GM21717 (cell line): Measurements from ENCODE around the gene TCL1B.

Source experiments
- ATAC-seq: cut with Tn5 transposase; IDR thresholded peaks from one replicate; pipeline ENCODE4 v1.9.1; 2021; ENCODE audit warnings: mild to moderate bottlenecking, moderate library complexity; ENCODE audit not compliant: unreplicated experiment

Gene TCL1B

GRCh38 chr14:95666450-95666849, 19.8 kb upstream of the TCL1B start:
- no peak for ATAC-seq

DNA sequence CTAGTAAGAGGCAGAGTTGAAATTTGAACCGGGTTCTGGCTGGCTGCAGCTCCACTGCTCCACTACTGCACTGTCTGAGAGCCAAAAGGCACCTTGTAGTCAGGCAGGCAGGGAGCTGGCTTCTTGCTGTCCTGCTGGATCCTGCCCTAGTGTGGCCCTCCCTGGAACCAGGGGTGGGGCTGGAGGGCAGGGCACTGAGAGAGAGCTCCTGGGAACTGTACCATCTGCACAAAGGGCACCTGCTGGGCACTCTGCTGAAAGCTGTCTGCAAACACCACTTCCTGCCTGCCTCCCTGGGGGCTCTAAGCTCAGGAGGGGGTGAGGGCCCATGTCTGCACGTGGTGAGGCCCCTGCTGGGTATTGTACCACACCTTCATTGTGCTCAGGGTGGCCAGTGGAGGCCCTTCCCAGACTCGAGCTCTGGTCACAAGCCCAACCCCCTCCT, 19.0 kb upstream of the TCL1B start:
- ATAC-seq, result no peak

DNA sequence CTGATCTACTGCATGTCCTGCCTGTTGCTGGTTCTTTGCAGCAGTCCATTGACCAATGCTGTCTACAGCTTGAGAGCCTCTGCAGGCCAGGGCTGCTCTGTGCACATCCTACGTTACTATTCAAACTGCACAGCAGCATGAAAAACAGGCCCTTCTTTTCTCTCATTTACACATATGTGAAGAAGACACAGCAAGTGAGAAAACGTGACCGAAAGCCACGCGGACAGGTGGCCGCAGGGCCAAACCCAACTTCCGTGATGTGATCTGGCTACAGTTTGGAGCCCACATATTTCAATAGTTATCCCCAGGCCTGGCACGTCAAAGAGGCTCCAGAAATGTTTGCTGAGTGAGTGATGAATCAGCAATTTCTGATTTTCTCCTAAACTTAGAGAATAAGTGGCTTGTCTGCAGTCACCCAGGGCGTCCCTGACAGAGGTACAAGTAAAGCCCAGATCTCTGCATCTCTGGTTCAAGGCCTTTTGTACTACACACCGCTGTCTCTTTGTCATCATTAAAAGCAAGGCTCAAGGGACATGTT, 17.9 kb upstream of the TCL1B start:
- no peak for ATAC-seq

DNA sequence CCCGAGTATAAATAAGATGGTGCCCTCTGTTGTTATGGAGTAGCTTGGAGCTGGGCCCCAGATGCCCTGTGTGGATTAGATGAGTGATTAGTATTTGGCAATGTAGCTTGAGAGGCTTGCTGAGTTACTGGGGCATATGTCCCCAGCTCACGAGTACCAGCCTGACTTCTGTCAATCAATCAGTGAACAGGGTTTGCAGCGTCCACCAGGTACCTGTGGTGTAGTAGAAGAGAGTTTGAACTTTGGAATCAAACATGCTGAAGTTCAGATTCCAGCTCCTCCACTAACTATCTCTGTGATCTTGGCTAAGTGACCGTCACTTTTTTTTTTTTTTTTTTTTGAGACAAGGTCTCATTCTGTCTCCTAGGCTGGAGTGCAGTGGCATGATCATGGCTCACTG, 11.6 kb upstream of the TCL1B start:
- ATAC-seq, result no peak

DNA sequence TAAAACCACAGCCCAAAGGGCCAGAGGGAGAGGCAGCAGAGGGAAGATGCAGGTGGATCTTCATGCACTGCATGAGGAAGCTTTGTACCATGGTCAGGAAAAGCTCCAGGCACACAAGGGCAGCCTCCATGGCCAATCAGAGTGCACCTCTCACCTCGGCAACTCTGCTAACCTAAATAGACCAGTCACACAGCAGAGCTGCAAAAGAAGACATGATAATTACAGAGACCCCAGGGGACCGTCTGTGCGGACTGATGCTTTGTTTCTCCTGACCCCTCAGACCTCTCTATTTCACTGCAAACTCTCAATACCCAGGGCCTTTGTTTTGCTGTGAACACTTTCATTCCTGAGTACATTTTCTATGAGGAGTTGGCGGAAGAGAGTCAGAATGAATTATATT, 10.7 kb upstream of the TCL1B start:
- no peak for ATAC-seq

DNA sequence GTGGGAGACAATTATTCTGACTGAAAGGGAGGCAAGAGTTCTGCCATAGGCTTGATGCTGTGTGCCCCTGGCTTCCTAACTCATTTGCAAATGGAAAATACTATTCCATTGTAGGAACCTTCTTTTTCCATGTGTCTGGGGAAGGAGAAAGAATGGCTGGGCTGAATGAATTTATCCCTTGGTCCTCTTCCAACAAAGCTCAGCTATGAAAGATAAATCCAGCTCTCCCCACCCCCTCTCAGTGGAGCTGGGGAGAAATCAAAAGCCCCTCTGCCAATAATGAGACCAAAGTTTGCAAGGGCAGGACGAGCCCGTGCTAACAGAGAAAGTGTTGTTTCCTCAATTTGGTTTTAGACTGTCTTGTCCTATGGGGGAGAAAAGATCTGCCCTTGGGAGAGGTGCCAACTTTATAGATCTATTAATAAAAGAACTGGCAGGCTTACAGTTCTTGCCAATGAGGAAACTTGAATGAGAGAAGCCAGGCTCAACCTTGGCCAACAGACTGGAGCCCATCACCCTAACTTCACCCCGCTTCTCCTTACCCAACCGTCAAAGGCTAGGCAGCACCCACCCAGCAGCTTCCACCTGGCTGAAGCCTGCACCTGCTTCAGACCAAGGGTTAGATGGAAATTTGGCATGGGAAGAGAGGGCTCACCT, 8.9 kb upstream of the TCL1B start:
- ATAC-seq, result no peak

GRCh38 chr14:95679148-95679815, 6.9 kb upstream of the TCL1B start:
- no peak for ATAC-seq

DNA sequence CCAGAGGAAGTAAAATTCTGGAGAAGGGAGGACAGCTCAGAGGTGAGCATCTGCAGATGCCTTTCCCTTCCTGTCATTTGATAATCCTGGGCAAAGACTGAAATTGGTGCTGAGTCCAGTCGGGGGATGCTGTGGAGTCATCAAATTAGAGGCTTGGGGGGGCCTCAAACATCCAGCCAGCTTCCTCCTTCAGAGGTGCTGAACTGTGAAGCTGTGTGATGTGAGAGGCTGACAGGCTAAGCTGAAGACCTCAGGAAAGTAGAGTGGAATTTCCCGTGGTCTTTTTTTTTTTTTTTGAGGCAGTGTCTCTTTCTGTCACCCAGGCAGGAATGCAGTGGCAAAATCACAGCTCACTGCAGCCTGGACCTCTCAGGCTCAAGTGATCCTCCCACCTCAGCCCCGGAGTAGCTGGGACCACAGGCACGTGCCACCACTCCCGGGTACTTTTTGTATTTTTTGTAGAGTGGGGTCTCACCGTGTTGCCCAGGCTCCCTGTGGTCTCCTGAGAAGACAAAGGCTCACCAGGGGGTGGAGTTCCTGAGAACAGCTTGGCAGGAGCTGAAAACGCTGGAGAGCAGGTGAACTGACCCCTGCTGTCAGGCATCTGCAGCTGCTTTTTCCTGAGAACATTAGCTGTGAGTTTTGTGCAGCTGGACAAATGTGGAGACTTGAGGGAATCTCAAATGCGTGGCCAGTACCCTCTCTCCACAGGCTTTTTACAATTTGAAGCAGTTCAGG, 6.1 kb upstream of the TCL1B start:
- ATAC-seq, result no peak

DNA sequence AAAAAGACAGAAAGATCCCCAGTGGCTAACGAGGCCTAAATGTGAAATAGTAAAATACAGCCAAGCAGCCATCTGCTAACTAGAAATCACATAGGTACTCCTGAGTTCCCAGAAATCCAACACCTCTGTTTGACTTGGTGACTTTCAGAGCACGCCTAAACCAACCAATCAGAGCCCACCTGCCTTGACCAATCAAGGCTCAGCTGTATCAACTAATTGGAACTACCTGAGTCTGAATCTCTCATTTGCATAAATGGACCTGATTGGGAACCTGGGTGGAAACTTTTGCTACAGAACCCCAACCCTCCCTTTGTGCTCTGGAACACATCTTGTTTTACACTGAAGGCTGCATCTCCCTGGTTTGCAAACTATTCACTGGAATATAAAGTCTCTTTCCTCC, 5.1 kb upstream of the TCL1B start:
- ATAC-seq, result no peak

GRCh38 chr14:95683793-95684192, 2.4 kb upstream of the TCL1B start:
- ATAC-seq, result no peak

DNA sequence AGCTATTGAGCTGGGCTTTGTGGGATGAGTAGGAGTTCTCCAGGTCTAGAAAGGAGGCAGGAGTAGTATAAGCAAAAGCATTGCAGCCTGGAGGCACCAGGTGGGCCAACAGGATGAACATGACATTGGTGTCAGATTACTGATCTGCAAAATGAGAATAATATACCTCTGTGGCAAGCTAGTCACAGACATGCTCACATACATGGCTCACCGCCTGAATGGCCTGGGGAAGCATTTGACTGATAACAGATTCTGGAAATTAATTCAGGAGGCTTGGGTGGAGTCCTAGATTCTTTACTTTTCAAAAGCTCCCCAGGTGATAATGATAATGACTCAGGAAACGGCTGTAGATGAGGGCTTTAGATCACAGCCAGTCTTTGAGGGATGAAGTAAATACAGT, 709 bp downstream of the TCL1B start:
- no peak for ATAC-seq

- ATAC-seq, result no peak
Measured at GRCh38 chr14:95689441-95689840, 3.2 kb downstream of the TCL1B start.

- no peak for ATAC-seq
Measured at GRCh38 chr14:95690815-95691214, 4.6 kb downstream of the TCL1B start.

DNA sequence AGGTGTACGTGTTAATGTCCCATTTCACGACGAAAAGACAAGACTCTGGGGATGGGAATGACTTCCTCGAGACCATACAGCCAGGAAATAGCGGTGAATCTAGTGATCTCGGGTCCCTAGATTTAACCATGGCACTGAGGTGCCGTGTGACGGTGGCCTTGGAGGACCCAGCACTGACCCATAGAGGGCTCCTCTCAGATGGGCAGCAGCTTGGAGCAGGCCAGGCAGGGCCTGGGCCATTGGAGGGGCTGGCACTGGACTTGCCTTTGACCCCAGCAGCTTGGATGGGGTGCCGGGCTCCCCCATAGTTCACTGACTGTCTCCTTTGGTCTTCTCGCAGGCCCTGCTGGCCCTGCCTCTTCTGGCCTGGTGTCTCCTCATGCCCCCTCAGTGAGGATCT, 5.4 kb downstream of the TCL1B start:
- no peak for ATAC-seq

- ATAC-seq, result no peak
Measured at GRCh38 chr14:95692109-95692508, 5.9 kb downstream of the TCL1B start.

DNA sequence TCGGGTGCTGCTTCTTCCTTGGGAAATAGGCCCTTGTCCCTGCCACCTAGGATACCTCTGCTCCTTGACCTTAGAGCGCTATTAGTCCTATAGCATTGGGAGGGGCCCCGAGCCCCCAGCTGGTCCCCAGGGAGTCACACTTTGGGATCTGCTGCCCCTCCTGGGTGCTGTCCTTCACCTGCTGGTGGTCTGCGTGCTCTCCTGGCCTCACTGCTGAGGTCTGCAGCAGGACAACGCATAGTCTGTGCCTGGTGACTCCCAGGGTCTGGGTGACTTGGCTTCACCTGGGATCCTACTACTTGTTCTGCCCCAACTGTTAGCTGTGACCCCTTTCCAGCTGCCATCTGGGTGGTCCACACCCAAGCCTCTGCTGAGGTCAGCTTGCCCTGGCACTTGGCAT, 8.8 kb downstream of the TCL1B start:
- no peak for ATAC-seq

DNA sequence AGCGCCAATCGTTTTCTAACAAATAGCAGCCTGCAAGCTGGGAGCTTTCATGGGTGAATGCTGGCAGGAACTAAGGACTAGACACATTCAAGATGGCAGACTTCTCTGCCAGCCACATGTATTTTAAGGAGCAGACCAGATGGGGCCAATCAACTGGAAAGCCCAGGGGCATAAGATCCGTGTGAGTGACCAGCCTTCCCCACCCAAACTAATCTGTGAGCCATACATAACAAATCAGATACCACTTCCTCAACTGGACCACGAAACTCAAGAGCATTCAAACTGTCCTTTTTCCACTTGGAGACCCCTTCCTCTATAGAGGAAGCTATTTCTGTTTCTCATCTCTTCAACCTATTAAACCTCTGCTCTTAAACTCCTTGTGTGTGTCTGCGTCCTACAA, 9.7 kb downstream of the TCL1B start:
- ATAC-seq, result no peak

- ATAC-seq, result no peak
Measured at GRCh38 chr14:95696741-95697140, 10.5 kb downstream of the TCL1B start.

DNA sequence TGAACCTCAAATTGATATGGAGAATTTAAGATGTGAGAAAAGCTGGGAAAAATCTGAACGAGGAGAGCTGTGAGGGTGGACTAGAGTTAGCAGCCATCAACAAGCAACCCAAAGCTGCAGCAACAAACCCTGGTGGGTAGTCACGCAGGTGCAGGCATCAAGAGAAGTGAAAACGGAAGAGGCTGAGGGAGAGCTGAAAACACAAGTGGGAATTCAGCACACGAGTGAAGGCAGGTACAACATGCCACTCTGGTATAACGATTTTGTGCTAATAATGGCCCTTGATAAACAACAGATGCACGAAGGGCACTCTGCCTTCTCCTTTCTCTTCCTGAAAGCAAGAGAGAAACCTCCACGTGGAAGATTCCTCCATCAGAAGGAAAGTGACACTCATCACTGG, 11.5 kb downstream of the TCL1B start:
- ATAC-seq, result peak; percentile 43

DNA sequence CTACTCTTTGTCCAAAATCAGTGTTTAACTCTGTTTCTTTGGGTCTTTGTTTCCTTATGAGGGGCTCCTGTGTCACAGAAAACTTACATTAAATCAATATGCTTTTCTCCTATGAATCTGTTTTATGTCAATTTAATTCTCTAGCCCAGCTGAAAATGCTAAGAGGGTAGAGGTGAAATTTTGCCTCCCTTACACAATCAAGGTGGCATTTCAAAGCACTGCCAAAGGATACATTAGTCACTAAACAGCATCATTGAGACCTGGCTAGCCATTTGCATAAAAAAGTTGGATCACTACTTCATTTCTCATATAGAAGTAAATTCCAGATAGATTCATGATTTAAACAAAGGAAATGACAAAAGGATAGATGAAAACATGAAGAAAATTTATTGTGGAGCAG, 12.1 kb downstream of the TCL1B start:
- ATAC-seq, result no peak

- peak; percentile 60 for ATAC-seq
Measured at GRCh38 chr14:95699412-95699811, 13.2 kb downstream of the TCL1B start.
